AG20443 (cell line): ENCODE results near the gene PRKCQ.

Experiments
- DNase-seq: peaks from one replicate; pipeline ENCODE4 v3.0.0; 2012; ENCODE audit warnings: low spot score, mixed read lengths

Gene PRKCQ

GRCh38 chr10:6406220-6407033, 173.6 kb downstream of the PRKCQ start:
- peak; percentile 63 for DNase-seq

- no peak for DNase-seq
Measured at GRCh38 chr10:6405713-6406112, 174.4 kb downstream of the PRKCQ start.

GRCh38 chr10:6404127-6405072, 175.7 kb downstream of the PRKCQ start:
- no peak for DNase-seq

- DNase-seq = no peak
Measured at GRCh38 chr10:6402960-6403359, 177.1 kb downstream of the PRKCQ start.

- no peak for DNase-seq
Measured at GRCh38 chr10:6402349-6402709, 177.7 kb downstream of the PRKCQ start.

- DNase-seq = peak; percentile 93
Measured at GRCh38 chr10:6401558-6402348, 178.3 kb downstream of the PRKCQ start.

- DNase-seq = no peak
Measured at GRCh38 chr10:6400821-6401465, 179.1 kb downstream of the PRKCQ start.

- no peak for DNase-seq
Measured at GRCh38 chr10:6400331-6400730, 179.7 kb downstream of the PRKCQ start.

DNA sequence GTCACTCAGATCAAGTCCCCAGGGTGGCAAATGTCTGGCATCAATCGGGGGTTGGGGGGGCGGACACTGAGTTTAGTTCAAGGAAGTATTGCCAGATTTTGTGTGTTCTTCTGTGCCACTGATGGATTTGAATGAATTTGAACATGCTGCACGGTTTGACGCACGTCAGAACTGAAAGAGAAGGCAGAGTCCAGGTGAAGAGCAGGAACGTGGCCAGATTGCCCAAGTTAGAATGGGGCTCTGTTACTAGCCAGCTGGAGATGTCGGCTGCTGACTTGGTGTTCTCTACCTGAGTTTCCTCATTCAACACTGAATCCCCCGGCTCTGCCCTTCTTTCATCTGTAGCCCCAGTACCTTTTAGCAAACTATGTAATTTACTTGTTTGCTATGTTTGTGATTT, 180.2 kb downstream of the PRKCQ start:
- no peak for DNase-seq

DNA sequence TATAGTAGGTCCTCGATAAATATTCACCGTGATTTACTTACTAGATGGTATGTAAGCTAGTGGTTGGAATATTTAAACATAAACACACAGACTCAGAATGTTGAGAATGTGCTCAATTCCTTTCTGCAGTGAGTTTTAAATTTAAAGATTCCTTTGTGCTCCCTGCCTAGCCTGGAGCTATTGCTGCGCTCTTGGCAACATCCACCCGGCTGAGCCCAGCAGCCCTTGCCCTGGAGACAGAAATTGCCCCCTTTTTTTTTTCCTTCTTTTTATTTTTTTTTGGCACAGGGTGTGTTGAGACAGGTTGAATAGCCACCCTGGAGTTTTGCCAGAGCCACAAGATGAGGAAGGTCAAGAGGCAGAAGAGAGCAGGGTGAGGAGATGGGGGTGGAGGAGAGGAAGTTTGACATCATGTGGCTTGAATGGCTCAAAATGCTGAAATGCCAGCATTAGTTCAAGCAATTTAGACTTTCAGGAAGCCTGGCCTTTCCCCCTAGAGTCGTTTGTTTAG, 180.8 kb downstream of the PRKCQ start:
- no peak for DNase-seq

GRCh38 chr10:6398399-6398798, 181.7 kb downstream of the PRKCQ start:
- no peak for DNase-seq

GRCh38 chr10:6396652-6397051, 183.4 kb downstream of the PRKCQ start:
- peak; percentile 53 for DNase-seq

DNA sequence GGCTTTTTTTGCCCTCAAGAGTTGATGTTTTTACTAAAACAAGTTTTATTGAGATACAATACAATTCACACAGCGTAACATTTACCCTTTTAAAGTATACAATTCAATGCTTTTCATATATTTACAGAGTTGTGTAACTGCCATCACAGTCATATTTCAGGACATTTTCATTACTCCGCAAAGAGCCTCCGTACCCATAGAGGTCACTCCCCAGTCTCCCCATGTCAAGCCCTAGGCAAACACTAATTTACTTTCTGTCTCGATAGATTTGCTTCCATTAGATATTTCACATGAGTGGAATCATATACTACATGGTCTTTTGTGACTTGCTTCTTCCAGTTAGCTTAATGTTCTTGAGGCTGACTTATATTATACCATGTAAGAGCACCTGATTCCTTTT, 183.8 kb downstream of the PRKCQ start:
- no peak for DNase-seq

- DNase-seq = no peak
Measured at GRCh38 chr10:6395606-6396005, 184.5 kb downstream of the PRKCQ start.

DNA sequence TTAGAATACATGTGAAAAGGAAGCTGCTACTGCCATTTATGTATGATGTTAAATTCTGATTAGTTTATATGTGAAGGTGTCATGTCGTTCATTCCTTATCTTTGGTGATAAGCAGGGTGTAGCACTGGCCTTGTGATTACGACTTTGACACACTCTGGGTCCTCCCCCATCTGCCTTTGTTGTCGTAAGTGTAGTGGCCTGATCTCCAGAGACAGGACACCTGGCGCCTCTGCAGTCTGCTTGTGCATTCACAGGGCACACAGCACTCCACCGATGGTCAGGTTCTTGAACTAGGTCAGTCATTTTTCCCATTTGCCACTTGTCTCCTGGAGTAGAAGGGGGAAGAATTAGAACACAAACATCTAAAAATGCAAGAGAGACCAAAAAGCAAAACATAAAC, 186.0 kb downstream of the PRKCQ start:
- DNase-seq = no peak

GRCh38 chr10:6393168-6393567, 186.9 kb downstream of the PRKCQ start:
- DNase-seq = no peak

- no peak for DNase-seq
Measured at GRCh38 chr10:6390213-6390845, 189.7 kb downstream of the PRKCQ start.

DNA sequence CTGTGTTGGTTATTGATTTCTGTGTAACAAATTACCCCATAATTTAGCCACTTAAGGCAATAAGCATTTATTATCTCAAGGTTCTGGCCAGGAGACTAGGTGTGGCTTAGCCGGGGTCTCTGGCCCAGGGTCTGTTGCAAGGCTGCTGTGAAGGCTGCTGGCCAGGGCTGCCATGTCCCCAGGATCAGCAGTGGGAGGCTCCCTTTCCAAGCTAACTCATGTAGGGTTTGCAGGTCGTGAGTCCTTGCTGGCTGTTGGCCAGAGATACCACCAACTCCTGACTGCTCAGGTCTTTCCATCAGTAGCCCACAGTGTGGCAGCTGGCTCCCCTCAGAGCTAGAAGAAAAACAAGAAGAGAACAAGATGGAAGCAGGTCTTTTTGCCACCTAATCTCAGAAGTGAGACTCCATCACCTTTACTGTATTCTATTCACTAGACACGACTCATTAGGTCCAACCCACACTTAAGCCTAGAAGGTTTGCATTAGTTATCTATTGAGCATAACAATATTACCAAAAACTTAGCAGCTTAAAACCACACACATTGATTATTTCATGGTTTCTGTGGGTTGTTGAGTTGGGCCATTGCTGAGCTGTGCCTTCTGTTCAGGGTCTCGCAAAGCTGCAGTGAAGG, 191.7 kb downstream of the PRKCQ start:
- no peak for DNase-seq

DNA sequence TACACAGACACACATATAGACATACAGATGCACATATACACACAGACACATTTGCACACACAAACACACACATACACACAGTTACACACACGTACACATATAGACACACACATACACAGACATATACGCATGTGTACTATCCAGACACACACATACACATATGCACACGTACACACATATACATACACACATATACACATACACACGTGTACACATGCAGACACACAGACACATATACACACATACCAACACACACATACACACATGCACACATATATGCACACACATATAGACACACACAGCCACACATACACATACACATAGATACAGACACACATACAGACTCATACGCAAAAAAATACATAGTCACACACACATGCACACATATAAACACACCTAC, 193.1 kb downstream of the PRKCQ start:
- no peak for DNase-seq

- no peak for DNase-seq
Measured at GRCh38 chr10:6386346-6386745, 193.7 kb downstream of the PRKCQ start.

DNA sequence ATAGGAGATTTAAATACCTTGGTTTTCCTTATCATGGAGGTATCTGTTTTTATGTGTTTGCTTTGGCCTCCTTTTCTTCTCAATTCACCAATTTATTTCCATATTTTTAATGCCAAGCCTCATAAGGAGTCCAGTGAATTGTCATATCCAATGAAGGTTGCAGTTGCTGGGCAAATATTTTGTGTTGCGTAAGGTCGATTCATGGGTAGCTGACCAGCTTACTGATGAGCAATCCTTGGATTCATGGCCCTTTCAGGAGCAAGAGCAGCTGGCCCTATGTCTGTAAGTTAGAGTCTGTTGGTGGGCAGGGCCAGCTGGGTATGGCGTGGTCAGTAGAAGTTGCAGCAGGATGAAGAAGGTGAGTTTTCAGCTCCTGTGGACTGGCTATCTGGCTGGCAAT, 194.4 kb downstream of the PRKCQ start:
- DNase-seq = peak; percentile 58
